Measurements from ENCODE around the gene CARHSP1.

DNA sequence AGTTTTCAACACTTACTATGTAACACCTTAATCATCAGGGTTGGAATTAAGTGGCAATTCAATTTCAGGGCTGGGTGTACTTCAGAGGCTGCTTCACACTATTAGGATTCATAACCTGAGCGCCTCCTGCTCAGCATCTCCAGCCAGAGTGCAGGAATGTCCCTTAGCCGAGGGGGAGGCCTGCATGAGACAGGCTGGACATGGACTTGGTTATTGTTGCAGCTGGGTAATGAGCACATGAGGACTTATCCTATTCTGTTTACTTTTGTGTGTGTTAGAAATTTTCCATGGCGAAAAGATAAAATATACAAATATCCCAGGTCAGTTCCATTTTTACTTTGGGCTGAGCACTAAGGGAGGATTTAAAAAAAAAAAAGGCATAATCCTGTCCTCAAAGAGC, 60.8 kb downstream of the CARHSP1 start:
- no peak for TF ChIP-seq ZNF70 (CRISPR knock-in tag; IDR thresholded peaks at IDR 0.05)
- TF ChIP-seq, protein P1, sequence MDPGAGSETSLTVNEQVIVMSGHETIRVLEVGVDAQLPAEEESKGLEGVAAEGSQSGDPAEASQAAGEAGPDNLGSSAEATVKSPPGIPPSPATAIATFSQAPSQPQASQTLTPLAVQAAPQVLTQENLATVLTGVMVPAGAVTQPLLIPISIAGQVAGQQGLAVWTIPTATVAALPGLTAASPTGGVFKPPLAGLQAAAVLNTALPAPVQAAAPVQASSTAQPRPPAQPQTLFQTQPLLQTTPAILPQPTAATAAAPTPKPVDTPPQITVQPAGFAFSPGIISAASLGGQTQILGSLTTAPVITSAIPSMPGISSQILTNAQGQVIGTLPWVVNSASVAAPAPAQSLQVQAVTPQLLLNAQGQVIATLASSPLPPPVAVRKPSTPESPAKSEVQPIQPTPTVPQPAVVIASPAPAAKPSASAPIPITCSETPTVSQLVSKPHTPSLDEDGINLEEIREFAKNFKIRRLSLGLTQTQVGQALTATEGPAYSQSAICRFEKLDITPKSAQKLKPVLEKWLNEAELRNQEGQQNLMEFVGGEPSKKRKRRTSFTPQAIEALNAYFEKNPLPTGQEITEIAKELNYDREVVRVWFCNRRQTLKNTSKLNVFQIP (CRISPR knock-in tag; IDR thresholded peaks at IDR 0.05; ENCODE audit: borderline replicate concordance, low read depth) = no peak
- TF ChIP-seq ISL1 (CRISPR knock-in tag; IDR thresholded peaks at IDR 0.05) = no peak
- TF ChIP-seq, protein P2, sequence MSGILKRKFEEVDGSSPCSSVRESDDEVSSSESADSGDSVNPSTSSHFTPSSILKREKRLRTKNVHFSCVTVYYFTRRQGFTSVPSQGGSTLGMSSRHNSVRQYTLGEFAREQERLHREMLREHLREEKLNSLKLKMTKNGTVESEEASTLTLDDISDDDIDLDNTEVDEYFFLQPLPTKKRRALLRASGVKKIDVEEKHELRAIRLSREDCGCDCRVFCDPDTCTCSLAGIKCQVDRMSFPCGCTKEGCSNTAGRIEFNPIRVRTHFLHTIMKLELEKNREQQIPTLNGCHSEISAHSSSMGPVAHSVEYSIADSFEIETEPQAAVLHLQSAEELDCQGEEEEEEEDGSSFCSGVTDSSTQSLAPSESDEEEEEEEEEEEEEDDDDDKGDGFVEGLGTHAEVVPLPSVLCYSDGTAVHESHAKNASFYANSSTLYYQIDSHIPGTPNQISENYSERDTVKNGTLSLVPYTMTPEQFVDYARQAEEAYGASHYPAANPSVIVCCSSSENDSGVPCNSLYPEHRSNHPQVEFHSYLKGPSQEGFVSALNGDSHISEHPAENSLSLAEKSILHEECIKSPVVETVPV (CRISPR knock-in tag; IDR thresholded peaks at IDR 0.05) = no peak
- TF ChIP-seq, protein P3, sequence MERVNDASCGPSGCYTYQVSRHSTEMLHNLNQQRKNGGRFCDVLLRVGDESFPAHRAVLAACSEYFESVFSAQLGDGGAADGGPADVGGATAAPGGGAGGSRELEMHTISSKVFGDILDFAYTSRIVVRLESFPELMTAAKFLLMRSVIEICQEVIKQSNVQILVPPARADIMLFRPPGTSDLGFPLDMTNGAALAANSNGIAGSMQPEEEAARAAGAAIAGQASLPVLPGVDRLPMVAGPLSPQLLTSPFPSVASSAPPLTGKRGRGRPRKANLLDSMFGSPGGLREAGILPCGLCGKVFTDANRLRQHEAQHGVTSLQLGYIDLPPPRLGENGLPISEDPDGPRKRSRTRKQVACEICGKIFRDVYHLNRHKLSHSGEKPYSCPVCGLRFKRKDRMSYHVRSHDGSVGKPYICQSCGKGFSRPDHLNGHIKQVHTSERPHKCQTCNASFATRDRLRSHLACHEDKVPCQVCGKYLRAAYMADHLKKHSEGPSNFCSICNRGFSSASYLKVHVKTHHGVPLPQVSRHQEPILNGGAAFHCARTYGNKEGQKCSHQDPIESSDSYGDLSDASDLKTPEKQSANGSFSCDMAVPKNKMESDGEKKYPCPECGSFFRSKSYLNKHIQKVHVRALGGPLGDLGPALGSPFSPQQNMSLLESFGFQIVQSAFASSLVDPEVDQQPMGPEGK (CRISPR knock-in tag; IDR thresholded peaks at IDR 0.05; ENCODE audit: borderline replicate concordance) = no peak

Data from SK-N-SH treated with all-trans-retinoic acid at 6 μM for 48 hours (cell line).